Measurements from ENCODE around the gene ADCYAP1R1.

The ADCYAP1R1 gene

DNA sequence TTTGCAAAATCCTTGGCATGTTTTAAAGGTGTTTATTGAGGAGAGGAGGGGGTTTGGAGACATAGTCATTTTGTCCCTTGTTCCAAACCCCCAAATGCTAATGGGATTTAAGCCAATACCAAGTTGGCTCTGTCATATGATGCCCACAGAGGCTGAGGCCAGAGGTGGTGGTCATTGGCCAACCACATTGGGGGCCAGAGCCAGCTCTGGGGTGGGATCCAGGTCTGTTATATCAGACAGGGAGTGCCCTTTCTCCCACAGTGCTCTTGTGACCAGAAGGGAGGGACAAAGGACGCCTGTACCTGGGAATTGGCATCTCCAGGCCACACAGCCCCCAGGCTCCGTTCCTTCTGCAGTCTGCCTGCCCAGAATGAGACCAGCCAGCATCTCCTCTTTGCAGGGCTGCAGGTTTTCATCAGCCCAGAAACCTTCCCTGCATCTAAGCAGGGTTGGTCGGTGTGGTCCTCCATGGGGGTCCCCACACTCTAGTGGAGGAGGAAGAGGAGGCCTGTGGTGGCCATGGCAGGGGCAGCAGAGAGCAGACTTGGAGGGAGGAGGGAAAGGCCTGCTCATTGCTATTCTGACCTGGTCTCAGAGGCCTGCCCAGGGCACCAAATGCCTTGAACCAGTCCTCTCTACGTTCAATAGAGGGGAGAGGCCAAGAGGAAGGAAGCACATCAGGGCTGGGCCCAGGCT lies 17.9 kb downstream of the ADCYAP1R1 start:
- DNase-seq: no peak

DNA sequence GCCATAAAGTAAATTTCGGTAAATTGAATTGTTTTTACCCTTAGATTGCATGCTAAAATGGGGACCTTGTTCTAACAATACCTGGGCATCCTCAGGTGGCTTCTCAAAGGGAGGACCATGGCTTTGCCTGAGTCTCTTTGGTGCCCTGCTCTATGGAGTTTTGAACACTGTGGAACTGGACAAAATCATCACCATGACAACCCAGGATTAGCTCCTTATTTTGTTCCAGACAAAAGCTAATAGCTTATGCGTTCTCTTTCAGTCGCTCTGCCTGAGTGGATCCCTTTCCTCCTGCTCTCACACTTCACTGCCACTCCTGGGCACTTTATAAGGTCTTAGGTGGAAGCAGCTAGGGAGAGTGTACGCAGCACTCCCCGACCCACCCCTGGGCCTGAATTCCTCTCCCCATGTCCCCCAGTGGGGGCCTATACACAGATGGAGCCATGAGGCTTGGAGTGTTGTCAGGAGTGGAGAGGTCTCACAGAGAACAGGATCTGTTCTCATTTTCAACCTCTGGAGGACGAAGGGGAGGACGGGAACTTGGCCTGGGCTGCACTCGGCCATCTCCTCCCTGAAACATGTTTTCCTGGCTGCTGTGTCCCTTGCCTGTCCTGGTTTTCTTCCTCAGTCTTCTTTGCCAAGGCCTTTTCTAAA lies 19.0 kb downstream of the ADCYAP1R1 start:
- DNase-seq: no peak

DNA sequence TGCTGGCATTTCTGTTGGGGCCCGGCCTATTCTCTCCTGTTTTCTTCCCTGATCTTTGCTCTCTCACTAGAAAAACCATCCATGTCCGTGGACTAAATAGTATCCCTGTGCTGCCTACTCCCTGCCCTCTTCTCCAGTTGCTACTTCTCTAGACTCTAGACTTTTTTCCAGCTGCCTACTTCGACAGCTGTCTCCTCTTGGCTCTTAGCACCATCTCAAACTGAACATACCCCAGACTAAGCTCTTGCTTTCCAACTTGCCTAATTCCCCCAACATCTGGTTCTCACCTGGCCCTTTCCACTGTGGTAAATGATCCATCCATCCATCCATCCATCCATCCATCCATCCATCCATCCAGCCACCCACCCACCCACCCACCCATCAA lies 19.5 kb downstream of the ADCYAP1R1 start:
- DNase-seq: no peak

DNA sequence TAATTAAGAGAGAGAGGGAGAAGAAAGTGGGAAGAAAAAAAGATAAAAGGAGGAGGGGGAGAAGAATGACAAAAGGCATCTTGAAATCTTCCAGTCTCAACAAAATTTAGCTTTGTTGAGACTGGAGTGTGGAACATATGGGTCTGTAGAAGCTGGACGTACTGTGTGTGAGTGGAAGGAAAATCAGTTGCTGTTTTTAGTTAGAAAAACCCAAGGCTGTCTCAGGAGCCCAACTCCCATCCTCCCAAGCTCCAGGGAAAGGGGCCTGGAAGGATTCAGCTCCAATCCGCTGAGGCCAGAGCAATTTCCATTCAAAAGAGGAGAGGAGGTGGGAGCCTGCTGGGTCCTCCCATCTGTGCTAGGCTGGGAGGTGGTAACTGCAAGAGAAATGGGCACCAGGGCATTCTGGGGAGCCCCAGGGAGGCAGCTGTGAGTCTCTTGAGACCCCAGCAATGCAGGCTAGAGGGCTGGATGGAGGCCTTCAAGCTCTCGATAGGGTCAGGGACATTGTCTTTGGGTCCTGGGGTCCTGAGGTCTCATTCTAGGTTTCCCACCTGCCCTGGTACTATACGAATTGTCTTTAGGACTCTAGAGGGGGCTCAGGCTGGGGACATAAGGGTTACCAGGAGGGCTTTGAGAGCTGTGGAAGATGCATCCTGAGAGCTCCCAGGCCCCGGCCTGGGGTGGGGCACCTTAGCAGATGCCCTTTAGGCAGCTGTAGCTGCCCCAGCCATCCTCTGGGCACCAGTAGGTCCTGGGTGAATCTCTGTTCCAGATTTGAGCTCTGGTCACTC lies 21.4 kb downstream of the ADCYAP1R1 start:
- no peak for DNase-seq

DNA sequence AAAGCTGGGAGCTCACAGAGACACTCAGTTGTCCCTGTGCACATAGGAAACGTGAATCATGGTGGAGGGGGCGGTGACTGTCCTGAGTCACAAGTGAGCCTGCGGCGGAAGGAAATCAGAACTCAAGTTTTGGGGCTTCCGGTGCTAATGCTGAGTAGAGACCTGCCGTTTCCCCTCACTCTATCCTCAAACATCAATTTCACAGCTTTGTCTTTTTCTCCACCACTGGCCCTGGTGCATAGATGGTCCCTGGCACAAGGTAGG lies 21.9 kb downstream of the ADCYAP1R1 start:
- DNase-seq: no peak

DNA sequence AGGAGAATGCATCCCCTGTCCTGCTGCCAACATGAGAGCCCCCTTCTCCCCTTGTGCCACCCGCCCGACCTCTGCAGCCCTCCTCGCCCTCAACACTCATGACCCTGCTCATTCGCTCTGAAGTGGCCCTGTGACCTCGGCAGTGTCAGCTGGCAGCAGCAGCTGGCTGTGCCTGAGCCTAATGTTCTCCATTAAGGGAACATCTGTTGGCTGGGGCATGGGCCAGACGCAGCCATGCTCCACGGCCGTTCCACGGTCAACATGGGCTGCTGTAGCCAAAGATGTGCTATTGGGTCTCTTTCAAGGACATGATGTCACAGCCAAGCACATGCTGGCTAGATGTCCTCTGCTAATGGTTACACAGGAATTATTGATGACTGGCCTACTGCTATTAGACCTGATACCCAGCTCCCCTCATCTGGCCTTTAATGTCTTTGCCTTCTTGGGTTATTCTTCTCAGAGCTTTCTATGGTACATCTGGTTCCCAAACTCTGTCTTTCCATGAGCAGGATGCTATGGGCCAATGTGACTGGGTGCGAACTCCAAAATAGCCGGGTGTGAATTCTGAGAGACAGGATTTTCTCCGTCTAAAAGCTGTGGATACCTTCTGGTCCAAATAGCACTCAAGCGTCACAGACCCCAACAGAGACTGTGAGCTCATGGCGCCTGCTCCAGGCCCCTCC lies 22.4 kb downstream of the ADCYAP1R1 start:
- DNase-seq: no peak

DNA sequence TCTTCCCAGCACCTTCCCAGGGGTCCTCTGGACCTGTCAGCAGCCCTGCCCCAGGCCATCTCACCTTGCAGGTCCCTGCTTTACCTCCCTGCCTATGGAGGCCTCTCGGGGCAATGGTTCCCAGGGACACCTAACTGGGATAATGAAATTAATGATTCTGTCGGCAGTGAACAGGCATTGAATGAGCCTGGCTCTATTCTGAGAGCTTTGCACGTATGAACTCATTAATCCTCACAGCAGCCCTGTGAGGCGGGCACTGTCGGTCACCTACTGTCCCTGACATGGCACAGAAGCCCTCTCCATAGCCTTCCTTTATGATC lies 22.9 kb downstream of the ADCYAP1R1 start:
- DNase-seq: no peak

DNA sequence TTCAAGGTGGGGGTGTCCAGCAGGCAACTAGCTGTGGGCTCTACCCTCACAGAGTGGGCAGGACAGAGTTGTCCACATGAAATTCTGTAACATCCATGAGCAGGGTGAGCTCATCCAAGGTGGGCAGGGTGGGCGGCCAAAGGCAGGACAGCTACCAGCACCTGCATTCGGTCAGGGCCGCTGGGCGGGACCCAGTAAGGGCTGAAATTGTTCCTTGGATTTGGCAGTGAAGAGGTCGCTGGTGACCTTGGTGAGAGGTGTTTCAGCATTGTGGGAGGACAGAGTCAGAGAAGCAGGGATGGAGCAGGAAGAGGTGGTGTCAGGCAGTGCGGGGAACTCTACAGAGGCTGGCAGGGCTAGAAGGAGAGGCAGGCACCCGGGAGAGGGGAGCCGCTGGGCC lies 23.9 kb downstream of the ADCYAP1R1 start:
- no peak for DNase-seq

DNA sequence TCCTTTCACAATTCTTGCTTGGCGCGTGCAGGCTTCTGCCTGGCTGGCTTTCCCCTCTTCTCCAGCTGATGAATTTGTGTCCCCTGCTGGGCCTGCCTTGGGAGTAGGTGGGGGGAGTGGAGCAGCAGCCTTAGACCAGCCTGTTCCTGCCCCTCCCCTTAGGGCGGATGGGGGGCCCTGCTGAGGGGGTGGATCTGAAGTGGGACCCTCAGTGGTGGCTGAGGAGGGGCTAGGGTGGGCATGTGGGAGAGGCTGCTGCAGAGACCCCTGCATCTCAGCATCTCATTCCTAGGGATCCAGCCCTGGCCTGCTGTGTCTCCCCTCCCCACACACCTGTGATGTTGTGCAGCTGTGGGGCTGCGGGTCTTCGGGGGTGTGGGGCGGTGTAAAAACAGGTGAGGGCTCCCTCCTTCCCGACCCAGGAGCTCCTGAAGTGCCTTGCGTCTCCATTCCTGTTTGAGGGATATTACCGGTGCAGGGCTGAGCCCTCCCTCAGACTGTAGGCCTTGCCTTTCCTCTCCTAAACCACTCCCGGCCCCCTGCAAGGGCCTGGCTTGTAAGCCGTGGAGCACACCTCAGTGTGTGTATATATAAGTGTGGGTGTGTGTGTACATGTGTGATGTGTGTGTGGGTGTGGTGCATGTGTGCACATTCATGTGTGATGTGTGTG lies 24.7 kb downstream of the ADCYAP1R1 start:
- no peak for DNase-seq

DNA sequence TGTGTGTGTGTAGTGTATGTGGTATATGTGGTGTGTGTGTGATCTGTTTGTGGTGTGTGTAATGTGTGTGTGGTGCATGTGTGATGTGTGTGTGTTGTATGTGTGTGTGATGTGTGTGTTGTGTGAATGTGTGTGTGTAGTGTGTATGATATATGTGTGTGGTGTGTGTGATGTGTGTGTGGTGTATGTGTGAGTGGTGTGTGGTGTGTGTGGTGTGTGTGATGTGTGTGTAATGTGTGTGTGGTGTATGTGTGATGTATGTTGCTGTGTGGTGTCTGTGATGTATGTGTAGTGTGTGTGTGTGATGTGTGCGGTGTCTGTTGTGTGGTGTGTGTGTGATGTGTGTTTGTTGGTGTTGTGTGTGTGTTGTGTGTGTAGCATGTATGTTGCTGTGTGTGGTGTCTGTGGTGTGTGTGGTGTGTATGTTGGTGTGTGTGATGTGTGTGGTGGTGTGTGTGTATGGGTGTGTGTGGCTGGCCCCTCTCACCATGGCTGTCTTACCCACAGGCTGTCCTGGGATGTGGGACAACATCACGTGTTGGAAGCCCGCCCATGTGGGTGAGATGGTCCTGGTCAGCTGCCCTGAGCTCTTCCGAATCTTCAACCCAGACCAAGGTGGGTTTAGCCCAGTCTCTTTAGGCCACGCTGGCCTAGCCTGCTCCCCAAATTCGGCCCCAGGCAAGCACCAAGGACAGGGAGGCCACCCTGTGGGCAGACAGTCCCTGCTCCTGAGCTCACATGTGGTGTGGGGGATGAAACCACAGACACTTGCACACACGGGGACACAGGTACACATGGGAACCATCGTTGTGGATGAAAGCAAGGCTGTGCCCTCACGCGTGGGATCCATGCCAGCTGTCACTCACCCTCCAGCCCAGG lies 25.6 kb downstream of the ADCYAP1R1 start:
- no peak for DNase-seq

DNA sequence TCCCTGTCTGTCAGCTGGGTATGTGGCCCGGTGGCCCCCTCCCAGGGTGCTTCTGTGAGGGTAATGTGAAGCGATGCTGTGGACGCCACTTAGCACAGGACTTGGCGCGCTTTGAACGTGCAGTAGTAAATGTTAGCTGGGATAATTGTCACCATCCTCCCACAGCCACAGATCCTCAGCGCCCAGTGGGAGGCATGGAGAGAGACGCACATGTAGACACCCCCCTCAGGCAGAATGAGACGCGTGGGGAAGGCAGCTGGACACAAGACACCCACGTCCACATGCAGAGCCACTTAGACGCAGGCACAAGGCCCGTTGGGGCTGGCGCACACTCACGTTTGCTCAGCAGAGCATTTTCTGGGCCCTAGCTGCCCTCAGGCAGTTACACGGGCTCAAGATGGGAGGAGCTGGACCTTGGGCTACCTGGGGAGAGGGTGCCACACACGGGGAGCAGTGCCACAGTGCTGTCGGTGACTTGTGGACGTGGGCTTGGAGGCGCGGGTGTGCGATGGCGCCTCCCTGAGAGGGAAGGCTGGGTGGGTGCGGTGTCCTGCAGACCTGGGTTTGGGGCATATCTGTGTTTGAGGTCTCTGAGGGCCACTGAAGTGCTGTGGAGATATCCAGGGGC lies 26.4 kb downstream of the ADCYAP1R1 start:
- DNase-seq: no peak

DNA sequence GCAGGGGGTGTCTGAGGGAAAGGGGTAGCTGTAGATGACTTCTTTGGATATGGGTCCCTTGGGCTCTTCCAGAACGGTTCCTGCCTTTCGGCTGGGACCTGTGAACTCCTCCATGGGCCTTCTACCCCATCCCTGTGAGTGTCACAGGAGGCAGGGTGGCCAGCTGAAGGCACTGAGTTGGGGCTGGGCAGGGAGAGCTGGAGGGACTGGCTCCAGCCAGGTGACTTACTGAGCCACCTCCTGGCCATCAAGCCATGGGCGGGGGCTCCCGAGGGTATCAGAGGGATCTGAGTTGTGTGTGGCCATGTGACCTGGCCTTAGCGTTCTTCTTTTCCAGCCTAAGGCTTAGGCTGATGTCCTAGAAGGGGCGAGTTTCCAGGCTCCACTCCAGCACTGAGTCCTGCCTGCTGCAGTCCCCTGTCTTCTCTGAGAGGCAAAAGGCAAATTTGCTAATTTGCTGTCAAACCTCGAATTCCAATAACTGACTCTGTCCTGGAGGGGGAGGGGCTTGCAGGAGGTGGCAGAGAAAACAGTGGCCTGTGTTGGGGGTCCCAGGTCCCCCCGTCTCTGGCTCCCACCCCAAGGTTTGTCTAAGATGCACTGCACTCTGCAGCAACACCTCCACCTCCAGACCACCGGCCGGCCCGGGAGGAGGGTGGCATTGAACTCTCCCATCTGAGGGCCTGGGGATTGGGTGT lies 27.2 kb downstream of the ADCYAP1R1 start:
- DNase-seq: no peak

DNA sequence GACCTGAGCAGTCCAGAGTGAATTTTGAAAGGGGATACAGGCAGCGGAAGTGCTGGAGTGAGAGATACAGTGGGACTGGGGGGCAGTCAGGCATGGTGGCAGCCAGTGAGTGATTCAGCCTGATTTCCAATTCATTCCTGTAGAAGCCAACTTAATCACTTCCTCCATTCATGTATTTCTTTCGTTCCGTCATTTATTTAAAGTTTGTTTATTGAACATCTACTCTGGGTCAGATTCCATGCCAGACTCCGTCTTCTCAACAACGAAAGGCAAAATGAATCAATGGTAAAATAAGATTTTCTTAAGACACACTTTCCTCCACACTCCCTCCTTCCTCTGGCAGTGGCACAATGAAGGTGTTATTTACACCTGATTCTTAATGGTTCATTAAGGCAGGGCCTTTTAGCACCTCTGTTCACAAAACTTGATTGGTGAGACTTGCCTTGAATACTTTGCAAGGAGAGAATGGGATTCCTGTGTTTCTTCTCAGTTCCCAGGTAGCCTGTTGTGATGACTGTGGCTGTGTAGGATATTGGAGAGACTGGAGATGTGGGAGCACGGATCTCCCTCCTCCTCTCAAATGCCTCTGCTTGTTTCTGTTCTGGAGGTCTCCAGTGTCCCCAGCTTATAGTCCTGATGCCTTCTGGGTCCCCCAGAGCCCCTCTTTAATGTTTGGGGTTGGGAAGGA lies 27.9 kb downstream of the ADCYAP1R1 start:
- no peak for DNase-seq

DNA sequence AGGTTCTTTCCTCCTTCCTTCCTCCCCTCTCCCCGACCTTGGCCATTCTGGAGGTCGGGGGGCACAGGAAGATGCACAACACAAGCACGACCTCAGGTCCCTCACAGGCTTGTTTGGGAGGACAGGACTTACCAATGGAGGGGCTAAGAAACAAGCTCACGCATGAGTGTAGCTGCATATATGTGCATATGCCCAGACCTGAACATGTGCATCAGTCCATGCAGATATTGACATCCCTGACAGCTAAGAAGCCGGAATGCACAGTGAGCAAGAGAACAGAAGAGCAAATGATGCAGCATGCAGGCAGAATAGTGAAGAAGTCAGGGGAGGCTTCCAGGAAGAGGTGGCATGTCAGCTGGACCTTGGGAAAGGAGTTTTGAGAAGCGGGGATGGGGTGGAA lies 28.7 kb downstream of the ADCYAP1R1 start:
- no peak for DNase-seq

DNA sequence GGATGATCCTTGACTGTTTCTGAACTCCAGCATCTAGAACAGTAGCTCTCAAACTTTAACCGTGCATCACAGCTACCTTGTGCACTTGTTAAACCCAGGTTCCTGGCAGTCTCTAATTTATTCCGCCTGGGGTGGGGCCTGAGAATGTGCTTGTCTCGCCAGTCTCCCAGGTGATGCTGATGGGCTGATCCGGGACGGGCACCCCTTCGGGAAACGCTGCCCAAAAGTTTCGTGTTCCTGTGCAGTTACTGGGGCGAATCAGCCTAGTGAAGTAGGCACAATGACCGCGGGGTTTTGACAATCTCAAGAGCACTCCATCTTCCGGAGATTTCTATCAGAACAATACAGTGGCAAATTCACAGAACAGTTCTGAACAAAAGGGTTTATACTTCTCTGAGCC lies 29.9 kb downstream of the ADCYAP1R1 start:
- DNase-seq: no peak

DNA sequence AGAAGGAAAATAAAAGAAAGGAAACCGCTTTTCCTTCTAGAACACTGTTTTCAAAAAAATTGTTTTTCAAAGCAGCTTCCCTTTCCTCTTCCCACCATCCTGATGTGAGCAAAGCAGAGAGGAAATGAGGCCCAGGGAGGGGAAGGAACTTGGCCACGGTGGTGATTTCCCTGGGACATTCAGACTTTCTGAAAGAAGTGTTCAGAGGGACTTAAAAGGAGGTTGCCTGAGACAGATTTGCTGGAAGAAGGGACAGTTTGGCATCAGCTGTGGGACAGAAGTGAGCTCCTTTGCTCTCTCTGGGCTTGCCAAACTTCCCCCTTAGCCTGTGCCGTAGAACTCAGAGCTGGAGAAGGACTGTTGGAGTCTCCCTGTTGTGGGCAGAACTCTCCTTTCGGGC lies 30.3 kb downstream of the ADCYAP1R1 start:
- no peak for DNase-seq

DNA sequence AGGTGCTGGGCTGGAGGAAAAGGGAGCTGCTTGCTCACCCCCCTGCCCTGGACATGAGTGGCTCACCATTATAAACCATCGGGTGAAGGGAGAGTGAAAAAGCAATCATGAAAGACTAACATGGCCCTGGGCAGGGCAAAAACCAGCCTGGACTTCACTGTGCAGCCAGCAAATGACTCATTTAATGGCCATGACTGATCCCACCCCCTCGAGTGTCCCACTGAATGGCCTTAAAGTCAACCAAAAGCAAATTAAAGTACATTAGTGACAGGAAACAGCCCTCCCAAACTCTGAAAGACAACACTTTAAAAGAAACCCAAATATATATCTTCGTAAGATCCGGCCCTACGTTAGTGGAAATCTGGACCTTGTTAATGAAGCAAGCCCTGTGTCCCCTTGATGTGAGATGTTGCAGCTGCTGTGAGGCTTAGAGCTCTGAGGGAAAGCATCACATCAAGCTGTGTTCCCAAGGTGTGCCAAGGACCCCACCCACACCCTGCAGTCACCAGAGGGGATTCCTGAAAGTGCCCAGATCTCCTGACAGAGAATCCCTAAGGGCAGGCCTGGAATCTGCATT lies 31.2 kb downstream of the ADCYAP1R1 start:
- DNase-seq: no peak

DNA sequence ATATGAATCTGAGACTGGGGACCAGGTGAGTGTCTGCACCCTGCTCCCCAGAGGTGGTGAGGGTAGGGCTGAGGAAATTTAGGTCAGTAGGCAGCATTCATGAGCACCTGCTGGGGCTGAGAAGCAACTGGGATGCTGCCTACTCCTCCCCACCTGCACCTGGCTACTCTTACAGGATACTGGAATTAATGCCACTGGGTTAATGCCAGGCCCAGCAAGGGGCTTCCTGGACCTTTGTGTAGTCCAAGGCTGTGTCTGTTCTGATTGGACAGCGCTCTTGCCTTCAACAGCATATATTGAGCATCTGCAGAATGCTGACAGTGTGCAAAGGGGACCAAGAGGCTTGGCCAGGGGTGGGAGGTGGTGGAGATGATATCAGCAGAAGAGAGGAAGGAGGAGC lies 32.1 kb downstream of the ADCYAP1R1 start:
- DNase-seq: no peak

DNA sequence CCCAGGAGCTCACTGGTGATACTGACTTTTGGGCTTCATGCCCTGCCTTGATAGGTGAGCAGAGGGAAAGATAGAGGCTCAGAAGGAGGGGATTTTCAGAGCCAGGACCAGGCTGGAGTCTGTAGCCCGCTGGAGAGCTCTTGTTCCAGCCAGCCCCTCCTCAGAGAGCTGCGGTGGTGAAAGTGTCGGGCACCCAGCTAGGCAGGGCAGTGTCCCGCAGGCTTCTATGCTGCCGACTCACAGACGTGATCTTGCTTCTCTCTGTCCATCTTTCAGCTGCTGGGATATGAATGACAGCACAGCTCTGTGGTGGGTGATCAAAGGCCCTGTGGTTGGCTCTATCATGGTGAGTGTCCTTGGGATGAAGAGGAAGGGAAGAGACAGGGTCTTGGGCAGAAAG lies 35.2 kb downstream of the ADCYAP1R1 start:
- no peak for DNase-seq

DNA sequence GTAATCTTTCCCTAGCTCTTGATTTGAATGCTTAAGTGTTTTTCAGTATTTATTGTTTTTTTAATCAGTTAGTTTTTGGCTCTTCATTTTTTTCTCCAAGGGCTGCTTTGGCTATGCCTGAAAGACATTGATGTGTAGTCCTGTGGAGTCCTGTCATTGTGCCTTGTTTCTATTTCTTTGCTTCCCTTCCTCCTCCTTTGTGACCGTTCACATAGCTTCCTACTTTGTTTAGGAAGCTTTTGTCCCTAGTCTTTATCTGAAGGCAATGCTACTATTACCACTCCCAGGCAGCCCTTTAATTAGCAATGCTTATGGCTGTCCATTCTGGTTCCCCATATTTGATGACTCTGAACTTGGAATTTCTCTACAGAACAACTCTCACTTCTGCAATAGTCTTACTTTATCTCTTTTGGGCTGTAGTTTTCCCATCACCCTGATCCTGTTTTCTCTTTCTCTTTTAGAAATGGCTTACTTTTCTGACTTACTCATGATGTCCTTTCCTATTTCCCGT lies 39.9 kb downstream of the ADCYAP1R1 start:
- no peak for DNase-seq

Data from stimulated activated CD4-positive, alpha-beta T cell treated with anti-CD3 and anti-CD28 coated beads, Interleukin-2, amount 100 ng/mL, for 48 hours (primary cell).